CD1c-positive myeloid dendritic cell (primary cell): ENCODE measurements around the gene JAK1.

Experiments
- DNase-seq: peaks from one replicate; pipeline ENCODE4 v3.0.0-alpha.2; 2016; ENCODE audit errors: extremely low spot score

Gene JAK1

GRCh38 chr1:64866689-64867088 lies 99.7 kb downstream of the JAK1 start:
- no peak for DNase-seq

- no peak for DNase-seq
These were observed 101.1 kb downstream of the JAK1 start for GRCh38 chr1:64865105-64865757.

- DNase-seq = peak; percentile 98
These were observed 102.1 kb downstream of the JAK1 start for GRCh38 chr1:64864018-64864940.

- DNase-seq = peak; percentile 5
These were observed 104.7 kb downstream of the JAK1 start for GRCh38 chr1:64861611-64862010.

GRCh38 chr1:64857347-64857746 lies 109.0 kb downstream of the JAK1 start:
- no peak for DNase-seq

- peak; percentile 10 for DNase-seq
These were observed 109.8 kb downstream of the JAK1 start for GRCh38 chr1:64856553-64856952.

- DNase-seq = no peak
These were observed 110.8 kb downstream of the JAK1 start for GRCh38 chr1:64855557-64855956.

GRCh38 chr1:64854674-64855073 lies 111.7 kb downstream of the JAK1 start:
- DNase-seq = no peak

- peak; percentile 8 for DNase-seq
These were observed 114.7 kb downstream of the JAK1 start for GRCh38 chr1:64851664-64852063.

- no peak for DNase-seq
These were observed 115.5 kb downstream of the JAK1 start for GRCh38 chr1:64850846-64851245.

- DNase-seq = no peak
These were observed 116.4 kb downstream of the JAK1 start for GRCh38 chr1:64849942-64850341.

- DNase-seq = no peak
These were observed 117.5 kb downstream of the JAK1 start for GRCh38 chr1:64848803-64849202.

- DNase-seq = no peak
These were observed 118.2 kb downstream of the JAK1 start for GRCh38 chr1:64848136-64848535.

GRCh38 chr1:64847666-64848065 lies 118.7 kb downstream of the JAK1 start:
- DNase-seq = no peak

- DNase-seq = no peak
These were observed 119.5 kb downstream of the JAK1 start for GRCh38 chr1:64846573-64847430.

GRCh38 chr1:64845831-64846425 lies 120.4 kb downstream of the JAK1 start:
- no peak for DNase-seq

- DNase-seq = no peak
These were observed 121.7 kb downstream of the JAK1 start for GRCh38 chr1:64844609-64845008.

- DNase-seq = no peak
These were observed 122.2 kb downstream of the JAK1 start for GRCh38 chr1:64844175-64844574.

- DNase-seq = no peak
These were observed 122.7 kb downstream of the JAK1 start for GRCh38 chr1:64843675-64844074.

GRCh38 chr1:64842224-64842623 lies 124.1 kb downstream of the JAK1 start:
- DNase-seq = peak; percentile 53

- no peak for DNase-seq
These were observed 124.9 kb downstream of the JAK1 start for GRCh38 chr1:64841330-64842065.
